D341Med (cell line): Measurements from ENCODE around the gene CLMN.

Experiments used
- DNase-seq: peaks from one replicate; pipeline ENCODE4 v3.0.0; 2012; ENCODE audit warnings: low spot score

Gene CLMN

DNA sequence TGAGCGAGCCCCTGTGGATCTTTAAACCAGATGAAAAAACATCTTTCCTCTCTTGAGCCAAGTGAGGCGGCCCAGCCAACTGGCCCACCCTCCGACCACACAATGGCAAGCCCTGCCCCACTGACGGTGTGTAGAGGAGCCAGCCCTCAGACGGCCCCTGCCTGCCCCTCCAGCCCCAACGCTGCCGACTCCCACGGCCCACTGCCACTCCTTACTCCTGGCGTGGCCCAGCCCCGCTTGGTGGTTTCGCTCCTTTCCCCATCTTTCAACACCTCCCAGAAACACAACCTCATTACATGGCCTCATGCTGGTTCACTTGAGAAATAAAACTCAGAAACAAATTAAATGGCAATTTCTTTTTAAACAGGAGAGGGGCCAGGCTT, 81.8 kb downstream of the CLMN start:
- DNase-seq = no peak

DNA sequence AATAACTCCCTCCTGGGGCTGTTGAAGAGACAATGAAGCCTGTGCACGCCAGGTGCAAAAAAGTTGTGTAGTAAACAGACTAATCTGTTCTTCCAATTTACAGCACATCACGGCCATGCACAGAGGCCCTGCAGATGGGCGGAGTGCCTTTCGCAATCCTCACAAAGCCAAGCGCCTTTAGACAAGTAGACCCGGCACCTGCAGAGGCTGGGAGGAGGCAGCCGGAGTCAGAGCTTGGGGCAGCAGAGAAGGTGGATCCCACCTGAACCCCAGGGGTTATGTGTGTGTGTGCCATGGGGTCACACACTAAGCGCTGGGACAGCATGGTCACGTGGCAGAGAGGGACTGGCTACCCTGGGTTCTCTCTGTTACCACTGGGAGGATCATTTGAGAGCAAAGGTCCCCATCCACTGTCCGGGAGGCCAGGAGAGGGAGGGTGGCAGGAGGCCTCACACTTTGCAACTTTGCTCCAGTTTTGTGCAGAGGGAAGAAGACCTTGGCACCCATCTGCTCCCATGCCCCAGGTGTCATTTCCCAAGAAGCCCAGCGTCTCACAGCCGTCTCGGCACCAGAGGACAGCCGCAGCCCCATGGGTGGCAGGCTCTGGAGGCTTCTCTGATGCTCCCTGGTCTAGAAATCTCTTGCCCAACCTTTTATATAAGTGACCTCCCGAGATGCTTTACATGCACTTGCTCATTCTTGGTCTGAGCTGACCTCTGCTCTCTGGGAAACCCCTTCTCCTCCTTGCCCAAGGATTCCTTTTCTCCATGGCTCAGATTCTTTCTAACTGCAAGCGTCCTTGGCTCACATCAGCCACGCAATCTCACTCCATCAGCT, 82.4 kb downstream of the CLMN start:
- no peak for DNase-seq

GRCh38 chr14:95236221-95236620, 83.5 kb downstream of the CLMN start:
- DNase-seq = no peak

DNA sequence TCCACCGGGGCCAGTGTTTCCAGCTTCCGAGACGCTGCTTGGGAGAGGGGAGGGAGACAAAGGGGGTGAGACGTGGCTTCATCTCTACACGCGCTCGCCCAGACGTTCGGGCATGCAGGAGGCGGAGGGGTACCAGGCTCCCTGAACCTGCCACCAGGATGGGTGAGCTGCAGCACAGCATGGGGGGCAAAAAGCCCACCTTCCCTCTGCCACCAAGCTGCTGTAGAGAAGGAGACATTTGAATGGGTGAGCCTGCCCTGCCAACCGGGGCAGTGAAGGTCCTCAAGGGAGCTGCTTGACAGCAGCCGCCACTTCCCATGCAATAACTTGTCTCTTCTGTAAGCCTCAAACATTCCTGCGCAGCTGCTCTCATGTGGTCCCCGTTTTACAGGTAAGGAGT, 83.9 kb downstream of the CLMN start:
- DNase-seq = no peak

DNA sequence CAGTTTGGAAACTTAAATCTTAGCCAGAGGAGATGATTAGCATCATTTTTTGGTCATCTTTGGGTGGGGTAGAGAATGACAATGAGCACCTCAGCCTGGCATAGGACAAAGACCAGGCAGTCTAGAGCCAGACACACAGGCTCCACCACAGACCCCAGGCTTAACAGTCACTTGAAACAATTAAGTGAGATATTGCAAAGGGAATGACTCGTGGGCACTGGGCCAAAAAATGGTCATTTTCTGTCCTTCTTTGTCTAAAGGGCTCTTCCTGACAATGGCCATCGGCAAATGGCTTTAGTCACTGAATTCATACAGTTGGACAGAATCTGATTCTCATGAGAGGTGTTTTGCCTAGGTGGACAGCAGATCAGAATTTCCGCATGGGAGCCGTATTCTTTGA, 84.4 kb downstream of the CLMN start:
- no peak for DNase-seq

GRCh38 chr14:95234426-95234825, 85.3 kb downstream of the CLMN start:
- no peak for DNase-seq

GRCh38 chr14:95233702-95234241, 85.9 kb downstream of the CLMN start:
- no peak for DNase-seq

DNA sequence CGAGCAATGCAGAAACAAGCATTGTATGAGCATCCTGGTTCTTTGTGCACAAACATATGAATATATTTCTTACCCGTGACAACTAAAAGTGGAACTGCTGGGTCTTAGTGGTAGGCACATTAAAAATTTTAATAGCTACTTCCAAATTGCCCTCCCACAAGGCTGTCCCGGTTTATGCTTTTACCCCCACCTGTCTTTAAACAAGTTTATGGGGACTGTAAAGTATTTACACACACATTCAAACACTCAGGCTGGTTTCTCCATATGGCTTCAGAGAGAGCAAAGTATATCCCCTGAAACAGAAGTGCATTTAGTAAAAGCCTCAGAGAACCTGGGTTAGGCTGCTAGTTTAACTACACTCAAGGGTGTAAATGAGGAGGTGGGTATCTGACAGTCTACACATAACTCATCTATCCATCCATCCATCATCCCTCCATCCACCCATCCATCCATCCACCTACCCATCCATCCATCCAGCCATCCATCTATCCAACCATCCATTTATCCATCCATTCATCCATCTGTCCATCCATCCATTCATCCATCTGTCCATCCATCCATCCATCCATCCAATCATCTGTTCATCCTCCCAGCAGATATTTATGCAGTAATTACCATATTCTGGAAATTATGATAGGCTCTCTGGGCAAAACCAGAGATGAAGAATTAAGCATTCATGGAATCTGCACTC, 86.7 kb downstream of the CLMN start:
- DNase-seq = no peak

DNA sequence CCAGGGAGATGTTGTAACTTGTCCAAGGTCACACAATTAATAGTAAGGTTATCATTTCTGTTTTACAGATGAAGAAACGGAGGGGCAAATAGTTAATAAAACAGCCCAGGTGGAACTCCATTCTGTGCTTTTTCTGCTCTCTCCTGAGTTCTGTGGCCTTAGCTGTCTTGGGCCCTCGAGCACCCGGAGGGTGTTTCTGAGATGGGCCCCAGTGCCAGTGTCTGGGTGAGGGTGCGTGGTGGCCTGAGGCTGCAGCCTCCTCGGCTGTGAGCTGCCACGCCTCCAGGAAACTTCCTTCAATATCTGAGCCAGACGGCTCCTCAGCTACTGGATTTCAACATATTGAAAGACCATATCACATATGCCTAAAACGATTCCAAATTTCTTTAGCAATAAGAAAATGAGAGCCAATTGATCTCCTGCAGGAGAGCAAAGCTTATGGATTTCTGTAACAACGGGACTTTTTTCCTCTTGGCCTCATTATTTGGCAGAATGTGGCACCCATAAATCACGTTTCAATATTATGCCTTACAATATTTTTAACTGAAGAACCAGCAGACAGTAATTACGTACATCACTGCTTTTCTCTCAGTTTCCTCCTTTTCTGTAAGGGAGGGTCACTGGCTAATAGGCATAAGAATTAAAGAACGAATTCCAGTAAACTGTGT, 87.6 kb downstream of the CLMN start:
- no peak for DNase-seq

- no peak for DNase-seq
Measured at GRCh38 chr14:95229749-95230148, 90.0 kb downstream of the CLMN start.

GRCh38 chr14:95228240-95228639, 91.5 kb downstream of the CLMN start:
- DNase-seq = no peak

DNA sequence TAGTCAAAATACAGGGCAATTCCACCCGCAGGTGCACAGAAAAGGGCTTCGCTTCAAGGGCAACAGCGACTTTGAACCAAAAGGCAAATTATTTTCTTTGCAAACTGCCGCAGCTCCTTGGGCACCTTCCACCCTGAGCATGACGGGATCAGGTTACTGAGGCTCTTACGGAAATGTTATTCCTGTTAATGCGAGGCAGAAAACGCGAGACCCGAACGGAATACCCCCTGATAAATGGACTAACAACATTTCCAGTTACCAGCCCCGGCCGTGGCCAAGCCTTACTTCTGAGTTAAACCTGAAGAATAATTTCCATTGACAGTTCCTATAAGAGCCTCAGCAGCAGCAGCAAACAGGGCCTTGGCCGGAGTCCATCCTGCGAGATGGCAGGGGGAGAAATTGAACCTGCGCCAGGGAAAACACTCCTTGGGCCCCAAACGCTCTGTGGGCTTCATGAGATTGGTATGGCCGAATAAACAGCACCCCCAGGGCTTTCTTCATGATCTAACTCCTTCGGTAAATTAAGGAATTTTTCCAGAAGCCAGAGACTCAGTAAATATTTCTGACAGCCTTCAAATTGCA, 92.3 kb downstream of the CLMN start:
- DNase-seq = no peak

- DNase-seq = peak; percentile 71
Measured at GRCh38 chr14:95226801-95227200, 92.9 kb downstream of the CLMN start.

GRCh38 chr14:95225251-95225887, 94.3 kb downstream of the CLMN start:
- DNase-seq = no peak

DNA sequence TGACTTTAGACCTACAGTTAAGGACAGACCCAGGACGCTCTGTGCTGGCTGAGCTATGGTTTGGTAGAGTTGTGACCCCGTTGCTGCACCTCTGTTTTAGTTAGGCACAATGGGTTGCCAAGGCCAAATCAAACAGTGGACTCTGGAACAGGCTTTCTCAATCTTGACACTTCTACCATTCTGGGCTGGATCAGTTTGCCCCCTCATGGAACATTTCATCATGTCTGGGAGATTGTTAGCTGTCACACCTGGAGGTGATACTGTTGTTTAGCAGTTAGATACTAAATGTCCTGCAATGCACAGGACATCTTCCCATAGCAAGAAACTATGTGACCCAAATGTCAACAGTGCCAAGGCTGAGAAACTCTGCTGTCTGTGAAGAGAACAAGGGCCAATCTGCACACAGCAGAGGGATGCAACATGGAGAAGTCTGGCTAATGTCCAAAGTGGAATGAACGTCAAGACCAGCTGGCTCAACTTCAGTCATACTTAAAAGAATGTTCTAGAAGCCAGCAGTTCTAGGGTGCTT, 96.8 kb downstream of the CLMN start:
- no peak for DNase-seq

GRCh38 chr14:95222151-95222631, 97.5 kb downstream of the CLMN start:
- no peak for DNase-seq

GRCh38 chr14:95221531-95221930, 98.2 kb downstream of the CLMN start:
- DNase-seq = no peak

DNA sequence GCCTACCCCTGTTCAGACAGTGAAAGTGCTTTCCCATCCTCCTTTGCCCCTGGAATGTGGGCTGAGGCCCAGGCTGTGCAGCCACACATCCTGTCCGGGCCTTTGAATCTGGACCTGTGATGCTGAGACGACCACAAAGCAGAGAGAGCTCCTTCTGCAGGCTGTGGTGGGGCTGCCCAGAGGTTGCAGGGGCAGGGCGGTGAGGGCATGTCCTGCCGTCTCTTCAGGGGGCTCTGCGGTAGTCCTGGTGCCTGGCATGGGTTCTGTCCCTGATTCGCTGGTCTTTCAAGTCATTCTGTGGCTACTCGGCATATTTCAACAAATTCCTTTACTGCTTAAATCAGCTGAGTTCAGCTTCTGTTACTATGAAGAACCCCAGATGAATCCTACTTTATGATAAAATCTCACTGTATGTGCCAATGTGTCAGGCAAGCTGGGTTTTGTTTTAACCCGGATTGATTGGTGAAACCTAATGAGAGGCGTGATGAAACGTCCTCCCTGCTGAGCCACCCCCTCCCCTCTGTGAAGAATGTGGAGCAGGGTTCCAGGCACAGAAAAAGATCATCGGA, 99.0 kb downstream of the CLMN start:
- DNase-seq = no peak

- DNase-seq = no peak
Measured at GRCh38 chr14:95218472-95219193, 101.1 kb downstream of the CLMN start.

- DNase-seq = no peak
Measured at GRCh38 chr14:95218006-95218405, 101.7 kb downstream of the CLMN start.
